Duodenal mucosa (tissue), 2 donors: ENCODE data around the gene ZSCAN5A.
"Not testable (repeated sequence)": the region's sequence is repeated elsewhere in the genome, so short reads cannot be mapped to it uniquely, and the experiment has no call there.

Experiments used
- H3K27ac ChIP-seq: one replicate; pipeline ENCODE4 v1.7.0; 2013; ENCODE audit warnings: low read depth, low read length
- H3K27me3 ChIP-seq, 2 donors: one replicate each; pipeline ENCODE4 v1.7.0; 2013; ENCODE audit warnings: low read length in 2 of 2, control low read depth in 1 of 2; ENCODE audit not compliant: insufficient read depth in 2 of 2, control insufficient read depth in 1 of 2
- H3K36me3 ChIP-seq, 2 donors: one replicate each; pipeline ENCODE4 v1.7.0; 2013; ENCODE audit warnings: low read length in 2 of 2, control low read depth in 1 of 2; ENCODE audit not compliant: insufficient read depth in 2 of 2, control insufficient read depth in 1 of 2
- H3K4me1 ChIP-seq, 2 donors: one replicate each; pipeline ENCODE4 v1.7.0; 2013; ENCODE audit warnings: low read length in 2 of 2, control low read depth in 1 of 2; ENCODE audit not compliant: insufficient read depth in 2 of 2, control insufficient read depth in 1 of 2
- H3K4me3 ChIP-seq, 2 donors: one replicate each; pipeline ENCODE4 v1.7.0; 2013; ENCODE audit warnings: low read length in 2 of 2, low read depth in 1 of 2
- H3K9ac ChIP-seq, 2 donors: one replicate each; pipeline ENCODE4 v1.7.0; 2013; ENCODE audit warnings: low read length in 2 of 2, low read depth in 1 of 2
- H3K9me3 ChIP-seq, 2 donors: one replicate each; pipeline ENCODE4 v1.7.0; 2013; ENCODE audit warnings: low read length in 2 of 2, control low read depth in 1 of 2; ENCODE audit not compliant: control insufficient read depth in 1 of 2

ZSCAN5A gene

DNA sequence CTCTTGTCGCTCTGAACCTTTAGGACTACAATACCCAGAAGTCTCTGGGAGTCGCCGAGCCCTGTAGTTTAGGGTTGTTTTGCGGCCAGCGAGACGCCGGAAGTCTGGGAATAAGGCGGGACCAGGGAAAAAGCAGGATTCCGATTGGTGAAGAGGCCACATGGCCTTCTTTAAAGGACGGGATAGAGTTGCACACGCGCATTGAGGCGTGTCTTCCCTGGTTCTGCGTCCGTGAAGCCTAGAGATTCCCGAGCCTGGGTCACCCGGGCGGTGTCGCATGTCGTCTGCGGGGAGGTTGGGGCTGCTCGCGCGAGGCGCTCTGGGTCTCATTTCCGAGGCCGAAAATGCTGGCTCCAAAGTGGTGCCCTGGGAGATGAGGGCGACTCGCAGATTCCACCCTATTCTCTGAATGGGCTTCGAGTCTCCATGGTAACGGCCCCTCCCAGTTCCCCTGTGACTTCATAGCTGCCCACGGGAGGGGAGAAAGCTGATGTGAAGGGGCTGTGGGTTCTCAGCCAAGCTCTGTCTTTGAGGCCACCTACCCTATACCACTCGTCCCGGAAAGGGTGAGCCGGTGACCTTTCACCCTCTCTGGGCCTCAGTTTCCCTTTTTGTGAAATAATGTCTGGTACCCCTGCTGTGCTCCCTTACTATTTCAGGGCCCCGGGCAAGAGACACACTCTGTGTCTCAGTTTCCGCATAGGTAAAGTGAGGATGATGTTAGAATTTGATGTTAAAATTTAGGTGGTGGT, 614 bp upstream of the ZSCAN5A start:
- Histone ChIP-seq H3K27ac (peak overlapping the region; percentile 98), H3K9me3 (no peaks in the 10 kb centered on the region), H3K36me3 (no peaks in the 10 kb centered on the region), H3K27me3 (no peaks in the 10 kb centered on the region), H3K4me3 (peak overlapping the region; percentile 76 to 89), H3K4me1 (peaks cover 20 to 21% of the 10 kb centered on the region in 2 donors), H3K9ac (peak overlapping the region; percentile 85 to 88)

- Histone ChIP-seq H3K27ac (peak overlapping the region; percentile 98), H3K4me3 (peak overlapping the region; percentile 76 to 89), H3K9me3 (no peaks in the 10 kb centered on the region), H3K27me3 (no peaks in the 10 kb centered on the region), H3K4me1 (peaks cover 20 to 21% of the 10 kb centered on the region in 2 donors), H3K9ac (peak overlapping the region; percentile 85 to 88), H3K36me3 (peaks cover 0 to 2% of the 10 kb centered on the region in 2 donors)
These were observed 640 bp downstream of the ZSCAN5A start for GRCh38 chr19:56314018-56314380.

GRCh38 chr19:56312787-56313657, 1.6 kb downstream of the ZSCAN5A start:
- Histone ChIP-seq H3K9me3 (no peaks in the 10 kb centered on the region), H3K4me3 (peak overlapping the region in 1 of 2 donors; percentile 76), H3K27ac (no peak overlapping the region), H3K9ac (no peak overlapping the region), H3K36me3 (peaks cover 3 to 4% of the 10 kb centered on the region in 2 donors), H3K27me3 (no peaks in the 10 kb centered on the region), H3K4me1 (peaks cover 20 to 21% of the 10 kb centered on the region in 2 donors)

- Histone ChIP-seq H3K4me3 (no peak overlapping the region), H3K9ac (no peak overlapping the region), H3K27ac (no peak overlapping the region)
These were observed 2.3 kb downstream of the ZSCAN5A start for GRCh38 chr19:56312342-56312741.

GRCh38 chr19:56310462-56310861, 4.2 kb downstream of the ZSCAN5A start:
- Histone ChIP-seq H3K4me1 (peaks cover 9 to 10% of the 10 kb centered on the region in 2 donors), H3K9ac (no peak overlapping the region)

More at GRCh38 chr19:56312342-56312741, 2.3 kb downstream of the ZSCAN5A start:
- Histone ChIP-seq H3K27me3 (no peaks in the 10 kb centered on the region), H3K9me3 (no peaks in the 10 kb centered on the region), H3K36me3 (peaks cover 3 to 4% of the 10 kb centered on the region in 2 donors), H3K4me1 (peaks cover 16 to 17% of the 10 kb centered on the region in 2 donors)

DNA sequence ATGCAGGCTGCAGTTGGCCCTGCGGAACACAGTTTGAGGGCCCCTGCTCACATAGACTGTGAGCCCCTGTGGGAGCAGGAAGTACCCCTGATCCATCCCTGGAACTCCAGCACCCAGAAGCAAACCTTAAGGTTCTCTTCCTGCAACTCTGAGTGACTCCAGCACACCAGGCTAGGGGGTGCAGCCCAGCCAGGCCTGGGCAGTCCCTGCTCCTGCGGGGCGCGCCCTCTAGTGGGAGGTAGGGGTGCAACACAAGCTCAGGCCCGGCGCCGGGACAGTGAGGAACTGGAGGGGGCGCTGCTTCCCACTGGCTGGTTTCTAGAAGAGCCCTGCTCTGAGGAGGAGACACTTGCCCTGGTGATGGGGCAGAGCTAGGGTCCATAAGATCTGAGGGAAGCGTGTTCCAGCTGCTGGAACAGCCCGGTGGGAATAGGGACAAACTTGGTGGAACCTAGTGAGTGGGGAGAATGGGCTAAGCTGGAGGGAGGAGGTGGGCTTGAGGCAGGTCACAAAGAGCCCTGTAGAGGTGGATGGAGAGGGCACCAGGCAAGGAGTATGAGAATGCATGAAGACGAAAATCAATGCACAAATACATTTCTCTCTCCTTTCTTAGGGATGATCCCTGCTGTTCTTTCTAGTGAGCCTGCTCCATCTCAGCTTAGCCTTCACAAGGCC, 5.0 kb downstream of the ZSCAN5A start:
- H3K4me3 ChIP-seq, result no peak overlapping the region
- H3K9me3 ChIP-seq, result no peaks in the 10 kb centered on the region
- H3K27me3 ChIP-seq, result no peaks in the 10 kb centered on the region
- peaks cover 9 to 15% of the 10 kb centered on the region in 2 donors for H3K36me3 ChIP-seq
- no peak overlapping the region for H3K27ac ChIP-seq
- H3K9ac ChIP-seq, result no peak overlapping the region
- H3K4me1 ChIP-seq, result peaks cover 7 to 8% of the 10 kb centered on the region in 2 donors

More at GRCh38 chr19:56310462-56310861, 4.2 kb downstream of the ZSCAN5A start:
- no peaks in the 10 kb centered on the region for H3K9me3 ChIP-seq
- H3K36me3 ChIP-seq, result peaks cover 5 to 8% of the 10 kb centered on the region in 2 donors
- no peak overlapping the region for H3K4me3 ChIP-seq
- H3K27ac ChIP-seq, result no peak overlapping the region
- H3K27me3 ChIP-seq, result no peaks in the 10 kb centered on the region

- H3K27me3 ChIP-seq, result no peaks in the 10 kb centered on the region
- H3K27ac ChIP-seq, result no peak overlapping the region
- H3K9me3 ChIP-seq, result no peaks in the 10 kb centered on the region
- no peak overlapping the region for H3K4me3 ChIP-seq
- H3K36me3 ChIP-seq, result peaks cover 9 to 23% of the 10 kb centered on the region in 2 donors
- no peak overlapping the region for H3K9ac ChIP-seq
- peaks cover 4% of the 10 kb centered on the region in 2 donors for H3K4me1 ChIP-seq
These were observed 5.8 kb downstream of the ZSCAN5A start for GRCh38 chr19:56308792-56309191.

DNA sequence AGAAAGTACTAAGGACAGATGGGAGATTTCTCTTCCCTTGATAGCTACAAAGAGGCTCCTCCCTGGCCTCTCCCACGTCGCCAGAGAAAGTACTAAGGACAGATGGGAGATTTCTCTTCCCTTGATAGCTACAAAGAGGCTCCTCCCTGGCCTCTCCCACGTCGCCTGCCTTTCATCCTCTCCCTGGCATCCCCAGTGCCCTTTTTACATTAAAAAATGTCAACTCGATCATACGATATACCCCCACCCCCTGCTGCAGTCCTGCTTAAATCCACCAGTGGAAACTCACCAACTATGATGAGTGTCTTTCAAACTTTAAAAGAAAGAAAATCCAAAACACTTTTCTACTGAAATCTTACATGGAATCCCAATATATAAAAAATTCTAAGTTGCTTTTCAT, 7.6 kb downstream of the ZSCAN5A start:
- not testable (repeated sequence) for H3K4me3 ChIP-seq, H3K27me3 ChIP-seq, H3K9me3 ChIP-seq, H3K9ac ChIP-seq, H3K4me1 ChIP-seq, H3K27ac ChIP-seq
- peaks cover 9 to 27% of the 10 kb centered on the region in 2 donors for H3K36me3 ChIP-seq

- H3K9ac ChIP-seq, result no peak overlapping the region
- H3K4me3 ChIP-seq, result no peak overlapping the region
- no peaks in the 10 kb centered on the region for H3K9me3 ChIP-seq
- no peaks in the 10 kb centered on the region for H3K4me1 ChIP-seq
- no peaks in the 10 kb centered on the region for H3K27me3 ChIP-seq
- no peak overlapping the region for H3K27ac ChIP-seq
- H3K36me3 ChIP-seq, result peaks cover 13 to 31% of the 10 kb centered on the region in 2 donors
These were observed 8.6 kb downstream of the ZSCAN5A start for GRCh38 chr19:56306016-56306415.
